T47D (cell line): ENCODE data around the gene BTBD9.
"Not testable (repeated sequence)": the region's sequence is repeated elsewhere in the genome, so short reads cannot be mapped to it uniquely, and the experiment has no call there.

Source experiments
- DNase-seq, 2 experiments: peaks; one replicate each; pipeline versions ENCODE4 v3.0.0 to v3.0.0-alpha.2; 2011 to 2012; ENCODE audit warnings: low read depth in 1 of 2, low spot score in 1 of 2
- JUND ChIP-seq: IDR thresholded peaks from 2 replicates; pipeline ENCODE4 v1.6.1; 2012; ENCODE audit warnings: low read depth
- in situ Hi-C: cut with HindIII; loops from 2 replicates; pipeline ENCODE4 v1.10.0; 2016; ENCODE audit warnings: low sequenced_read_pairs, low pct_unique_long_range_greater_than_20kb

BTBD9 gene

GRCh38 chr6:38638941-38639497 is 710 bp downstream of the BTBD9 start:
- TF ChIP-seq JUND: no peak
- in situ Hi-C loops: no loop called here
- DNase-seq: peak in 1 of 2 experiments; percentile 4

GRCh38 chr6:38637756-38638155 is 2.0 kb downstream of the BTBD9 start:
- no peak for DNase-seq
- no peak for TF ChIP-seq JUND
- in situ Hi-C loops: no loop called here

GRCh38 chr6:38636027-38636426 is 3.7 kb downstream of the BTBD9 start:
- no peak for DNase-seq
- in situ Hi-C loops: no loop called here
- no peak for TF ChIP-seq JUND

GRCh38 chr6:38634518-38634917 is 5.2 kb downstream of the BTBD9 start:
- in situ Hi-C loops: no loop called here
- no peak for TF ChIP-seq JUND
- no peak for DNase-seq

- DNase-seq: no peak
- in situ Hi-C loops: no loop called here
- TF ChIP-seq JUND: no peak
Observed at GRCh38 chr6:38632490-38632889, 7.2 kb downstream of the BTBD9 start.

GRCh38 chr6:38631186-38631783 is 8.4 kb downstream of the BTBD9 start:
- in situ Hi-C loops: no loop called here
- DNase-seq: no peak
- no peak for TF ChIP-seq JUND

GRCh38 chr6:38625217-38625616 is 14.5 kb downstream of the BTBD9 start:
- no peak for TF ChIP-seq JUND
- in situ Hi-C loops: no loop called here
- DNase-seq: no peak

- in situ Hi-C loops: not testable (repeated sequence)
Observed at GRCh38 chr6:38619342-38619741, 20.4 kb downstream of the BTBD9 start.

GRCh38 chr6:38618301-38618700 is 21.4 kb downstream of the BTBD9 start:
- in situ Hi-C loops, DNase-seq: not testable (repeated sequence)

More at GRCh38 chr6:38619342-38619741, 20.4 kb downstream of the BTBD9 start:
- DNase-seq: not testable (repeated sequence)

- no peak for TF ChIP-seq JUND
- in situ Hi-C loops: no loop called here
- DNase-seq: no peak
Observed at GRCh38 chr6:38617856-38618255, 21.9 kb downstream of the BTBD9 start.

- DNase-seq: no peak
- in situ Hi-C loops: no loop called here
Observed at GRCh38 chr6:38612143-38612965, 27.4 kb downstream of the BTBD9 start.

GRCh38 chr6:38610050-38610625 is 29.6 kb downstream of the BTBD9 start:
- in situ Hi-C loops: no loop called here
- TF ChIP-seq JUND: no peak
- no peak for DNase-seq

More at GRCh38 chr6:38612143-38612965, 27.4 kb downstream of the BTBD9 start:
- no peak for TF ChIP-seq JUND

- TF ChIP-seq JUND: no peak
- in situ Hi-C loops: no loop called here
- DNase-seq: peak in 1 of 2 experiments; percentile 31
Observed at GRCh38 chr6:38604700-38605099, 35.0 kb downstream of the BTBD9 start.
